Astrocyte (in vitro differentiated cells and primary cell): Measurements from ENCODE around the gene AQP3. TPM values are rescaled to one million over a fixed set of nuclear protein-coding genes. Genes with fewer than 3 reads are reported as not detected.
A peak's percentile ranks its signal among the peaks of the same experiment; 100 is the strongest.

Source experiments
- DNase-seq: peaks from one replicate; pipeline ENCODE4 v3.0.0-alpha.2; 2010; ENCODE audit warnings: low read depth
- FAIRE-seq: peaks from 2 replicates; lab custom pipeline; 2011; peaks lifted over from hg19 to GRCh38; lab: Jason Lieb, UNC
- H2AFZ ChIP-seq: 2 replicates; pipeline ENCODE4 v1.6.0; 2012; ENCODE audit warnings: low read depth, low read length, inconsistent platforms
- H3K27ac ChIP-seq: 2 replicates; pipeline ENCODE4 v1.5.1; 2011; ENCODE audit warnings: low read depth, low read length, inconsistent platforms
- H3K27me3 ChIP-seq: 2 replicates; pipeline ENCODE4 v1.6.0; 2011; ENCODE audit warnings: low read length, inconsistent platforms; ENCODE audit not compliant: insufficient read depth
- H3K36me3 ChIP-seq: 2 replicates; pipeline ENCODE4 v1.5.1; 2011; ENCODE audit warnings: low read length, inconsistent platforms; ENCODE audit not compliant: insufficient read depth
- H3K4me1 ChIP-seq: 2 replicates; pipeline ENCODE4 v1.5.1; 2011; ENCODE audit warnings: low read length, inconsistent platforms; ENCODE audit not compliant: insufficient read depth
- H3K4me2 ChIP-seq: 2 replicates; pipeline ENCODE4 v1.6.0; 2012; ENCODE audit warnings: low read length, inconsistent platforms
- H3K4me3 ChIP-seq: 2 replicates; pipeline ENCODE4 v1.5.1; 2011; ENCODE audit warnings: low read depth, mild to moderate bottlenecking, low read length, inconsistent platforms; ENCODE audit not compliant: insufficient read depth
- H3K79me2 ChIP-seq: 2 replicates; pipeline ENCODE4 v1.6.0; 2012; ENCODE audit warnings: mild to moderate bottlenecking, low read length, inconsistent platforms; ENCODE audit not compliant: insufficient read depth
- H3K9ac ChIP-seq: 2 replicates; pipeline ENCODE4 v1.6.0; 2012; ENCODE audit warnings: mild to moderate bottlenecking, low read length, inconsistent platforms
- H3K9me3 ChIP-seq: 2 replicates; pipeline ENCODE4 v1.5.1; 2012; ENCODE audit warnings: low read depth, mild to moderate bottlenecking, low read length, inconsistent platforms; ENCODE audit not compliant: insufficient read depth
- H4K20me1 ChIP-seq: 2 replicates; pipeline ENCODE4 v1.6.0; 2012; ENCODE audit warnings: low read length, inconsistent platforms; ENCODE audit not compliant: insufficient read depth
- H3K27ac Mint-ChIP-seq: one replicate; pipeline ENCODE4 v1.8.0; 2021; ENCODE audit warnings: mild to moderate bottlenecking, mixed read lengths; ENCODE audit not compliant: unreplicated experiment
- H3K27me3 Mint-ChIP-seq: one replicate; pipeline ENCODE4 v1.8.0; 2021; ENCODE audit warnings: low read depth, mixed read lengths; ENCODE audit not compliant: unreplicated experiment
- H3K36me3 Mint-ChIP-seq: one replicate; pipeline ENCODE4 v1.8.0; 2021; ENCODE audit warnings: low read depth, mixed read lengths; ENCODE audit not compliant: unreplicated experiment
- H3K4me1 Mint-ChIP-seq: one replicate; pipeline ENCODE4 v1.8.0; 2021; ENCODE audit warnings: low read depth, mixed read lengths; ENCODE audit not compliant: unreplicated experiment
- H3K4me3 Mint-ChIP-seq: one replicate; pipeline ENCODE4 v1.8.0; 2021; ENCODE audit warnings: mild to moderate bottlenecking, moderate library complexity, mixed read lengths; ENCODE audit not compliant: unreplicated experiment
- H3K9me3 Mint-ChIP-seq: one replicate; pipeline ENCODE4 v1.8.0; 2021; ENCODE audit warnings: mild to moderate bottlenecking, mixed read lengths; ENCODE audit not compliant: unreplicated experiment
- CTCF ChIP-seq: IDR thresholded peaks from 2 replicates; pipeline ENCODE4 v1.5.1; 2011; ENCODE audit warnings: low read depth, mild to moderate bottlenecking, inconsistent platforms, low read length, moderate library complexity; ENCODE audit not compliant: insufficient read depth
- EZH2 ChIP-seq: IDR thresholded peaks from 2 replicates; pipeline ENCODE4 v1.6.1; 2012; ENCODE audit warnings: mild to moderate bottlenecking, low read length, inconsistent platforms; ENCODE audit not compliant: insufficient read depth
- total RNA-seq: library from RNA; stranded (reverse); gene quantifications from 2 replicates; pipeline ENCODE4 v1.2.1, GENCODE V29; 2021

The AQP3 gene
- total RNA-seq, 1 donor from 2014 or later = 3.2 TPM

- H3K4me2 ChIP-seq = no peak overlapping the region
- H3K4me3 ChIP-seq = no peak overlapping the region
- H3K4me1 Mint-ChIP-seq = peaks cover 3% of the 10 kb centered on the region
- no peak overlapping the region for H2AFZ ChIP-seq
- no peak overlapping the region for H3K27ac ChIP-seq
- FAIRE-seq (no peak), DNase-seq (peak; percentile 42)
- peaks cover 7% of the 10 kb centered on the region for H3K27me3 ChIP-seq
- H3K27ac Mint-ChIP-seq = no peak overlapping the region
- H3K4me3 Mint-ChIP-seq = no peak overlapping the region
- H3K36me3 ChIP-seq = no peaks in the 10 kb centered on the region
- H3K4me1 ChIP-seq = no peaks in the 10 kb centered on the region
- H4K20me1 ChIP-seq = no peaks in the 10 kb centered on the region
- peaks cover 24% of the 10 kb centered on the region for H3K27me3 Mint-ChIP-seq
- TF ChIP-seq EZH2 = no peak
- no peak for TF ChIP-seq CTCF
- H3K9me3 Mint-ChIP-seq = peaks cover 4% of the 10 kb centered on the region
- peaks cover 4% of the 10 kb centered on the region for H3K36me3 Mint-ChIP-seq
- no peak overlapping the region for H3K9ac ChIP-seq
- no peaks in the 10 kb centered on the region for H3K79me2 ChIP-seq
- H3K9me3 ChIP-seq = no peaks in the 10 kb centered on the region
These were observed 16.5 kb downstream of the AQP3 start for GRCh38 chr9:33430942-33431341.

- no peak overlapping the region for H3K27ac Mint-ChIP-seq
These were observed 18.0 kb downstream of the AQP3 start for GRCh38 chr9:33429256-33429985.

More at GRCh38 chr9:33429256-33429985, 18.0 kb downstream of the AQP3 start:
- peaks cover 4% of the 10 kb centered on the region for H3K9me3 Mint-ChIP-seq
- Histone ChIP-seq H4K20me1 (no peaks in the 10 kb centered on the region), H3K9me3 (no peaks in the 10 kb centered on the region), H2AFZ (no peak overlapping the region), H3K79me2 (no peaks in the 10 kb centered on the region), H3K36me3 (no peaks in the 10 kb centered on the region), H3K4me1 (no peaks in the 10 kb centered on the region), H3K27me3 (peaks cover 5% of the 10 kb centered on the region), H3K4me2 (no peak overlapping the region), H3K9ac (no peak overlapping the region), H3K27ac (no peak overlapping the region), H3K4me3 (no peak overlapping the region)
- H3K4me3 Mint-ChIP-seq = no peak overlapping the region
- peaks cover 3% of the 10 kb centered on the region for H3K4me1 Mint-ChIP-seq
- peaks cover 10% of the 10 kb centered on the region for H3K27me3 Mint-ChIP-seq
- peaks cover 4% of the 10 kb centered on the region for H3K36me3 Mint-ChIP-seq
- FAIRE-seq = no peak
- no peak for TF ChIP-seq CTCF
- TF ChIP-seq EZH2 = no peak
- DNase-seq = no peak
